Suprapubic skin (tissue), 4 donors: Measurements from ENCODE around the gene IQCC.
A peak's percentile ranks its signal among the peaks of the same experiment; 100 is the strongest.

Source experiments
- CTCF ChIP-seq, 2 donors: fragments of 200-600 bp in 1 of 2; fragments of 450-650 bp in 1 of 2; sonication (generic) in 1 of 2; IDR thresholded peaks; one replicate each; pipeline ENCODE4 v1.5.1; 2016 to 2019; ENCODE audit warnings: antibody characterized with exemption in 2 of 2, mild to moderate bottlenecking in 1 of 2, moderate library complexity in 1 of 2
- POLR2A ChIP-seq, 2 donors: fragments of 450-650 bp; IDR thresholded peaks; one replicate each; pipeline ENCODE4 v1.6.1; 2017; ENCODE audit warnings: antibody characterized with exemption in 2 of 2, mild to moderate bottlenecking in 2 of 2, moderate library complexity in 2 of 2
- POLR2AphosphoS5 ChIP-seq, 3 donors: sonication (generic); formaldehyde crosslinking; IDR thresholded peaks; one replicate each; pipeline ENCODE4 v1.6.1; 2017; ENCODE audit warnings: antibody characterized with exemption in 3 of 3

- no peak for TF ChIP-seq CTCF (IDR thresholded peaks at IDR 0.05)
- TF ChIP-seq POLR2A (IDR thresholded peaks at IDR 0.05), result peak in 1 of 2 donors; percentile 29
- TF ChIP-seq POLR2AphosphoS5 (IDR thresholded peaks at IDR 0.05), result no peak
These were observed 34.9 kb downstream of the IQCC start for GRCh38 chr1:32240140-32240951.
